HG02588 (cell line): ENCODE results near the gene STK24.
"Not testable (repeated sequence)": the region's sequence is repeated elsewhere in the genome, so short reads cannot be mapped to it uniquely, and the experiment has no call there.

Source experiments
- ATAC-seq: cut with Tn5 transposase; IDR thresholded peaks from one replicate; pipeline ENCODE4 v1.9.1; 2021; ENCODE audit warnings: mild to moderate bottlenecking, moderate library complexity; ENCODE audit not compliant: unreplicated experiment

STK24 gene

DNA sequence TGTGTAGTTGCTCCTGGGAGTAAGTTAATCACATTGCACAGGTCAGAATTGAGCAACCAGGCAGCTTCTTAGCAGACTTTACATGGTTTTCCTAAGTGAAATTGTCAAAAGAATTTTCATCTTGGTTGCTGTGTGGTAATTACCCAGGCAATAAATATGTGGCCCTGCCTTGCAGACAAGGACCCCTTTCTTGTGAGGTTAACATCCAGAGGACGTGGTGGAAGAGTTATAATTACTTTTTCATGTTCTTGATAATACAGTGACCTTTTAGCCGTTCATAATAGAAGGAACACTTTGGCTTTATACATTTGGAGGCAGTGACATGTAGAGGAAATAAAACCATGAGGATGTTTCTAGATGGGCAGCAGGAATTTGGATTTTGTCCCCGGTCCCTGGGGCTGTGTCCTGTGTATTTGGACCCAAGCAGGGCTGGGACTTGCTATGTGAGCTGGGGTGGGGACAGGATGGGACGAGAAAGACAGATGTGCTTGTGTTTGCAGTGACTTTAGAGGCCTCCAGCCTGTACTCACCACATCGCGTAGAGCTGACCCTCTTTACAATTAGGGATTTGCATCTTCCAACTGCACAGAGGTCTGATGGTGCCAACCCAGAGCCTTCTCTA, 156.2 kb downstream of the STK24 start:
- ATAC-seq = no peak

DNA sequence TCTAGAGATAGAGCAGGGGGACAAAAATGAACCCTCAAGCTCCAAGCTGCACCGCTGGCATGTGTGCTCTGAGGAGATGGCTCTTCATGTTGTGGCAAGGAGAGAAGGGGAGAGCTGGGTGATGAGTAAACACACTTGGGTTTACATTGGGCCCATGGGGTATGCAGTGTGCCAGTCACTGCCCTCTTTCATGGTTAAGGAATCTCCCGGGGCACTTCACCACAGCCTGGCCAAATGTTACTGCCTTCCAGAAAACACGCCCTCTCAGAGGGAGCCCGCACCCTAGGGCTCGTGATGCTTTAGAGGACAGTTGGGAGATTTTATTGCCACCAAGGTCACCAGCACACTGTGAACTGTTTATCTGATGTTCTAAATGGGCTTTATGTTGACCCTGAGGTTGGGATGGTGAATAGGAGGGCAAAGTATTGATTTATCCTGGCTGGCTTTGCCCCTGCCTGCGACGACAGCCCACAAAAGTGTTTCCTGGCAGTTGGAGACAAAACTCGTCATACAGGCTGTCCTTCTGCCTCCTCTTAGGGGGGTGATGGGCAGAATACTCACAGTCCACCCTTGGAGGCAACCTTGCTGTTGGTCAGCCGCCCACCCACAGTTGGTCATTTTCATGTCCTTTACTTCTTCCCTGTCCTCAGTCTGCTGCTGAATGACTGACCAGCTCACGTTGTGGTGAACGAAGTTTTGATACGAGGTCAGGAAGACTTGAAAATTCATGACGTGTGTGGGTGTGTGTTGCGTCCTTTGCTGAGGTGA, 156.9 kb downstream of the STK24 start:
- ATAC-seq = no peak

DNA sequence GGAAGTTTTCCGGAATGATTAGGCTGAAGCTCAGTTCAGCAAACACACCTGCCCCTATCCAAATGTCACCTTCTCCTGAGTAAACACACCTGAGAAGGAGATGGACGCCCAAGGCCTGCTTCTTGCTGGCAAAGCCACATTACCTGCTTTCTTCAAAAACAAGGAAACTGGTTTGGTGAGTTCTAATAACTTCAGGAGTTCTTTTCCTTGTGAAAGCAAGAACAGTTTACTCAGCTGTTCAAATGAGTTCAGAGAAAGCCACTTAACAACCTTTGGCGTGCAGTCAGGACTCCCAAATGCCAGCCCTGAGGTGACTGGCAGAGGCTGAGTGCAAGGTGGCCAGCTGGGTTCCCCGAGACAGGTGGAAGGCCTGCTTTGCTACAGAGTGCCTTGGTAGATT, 160.5 kb downstream of the STK24 start:
- no peak for ATAC-seq

DNA sequence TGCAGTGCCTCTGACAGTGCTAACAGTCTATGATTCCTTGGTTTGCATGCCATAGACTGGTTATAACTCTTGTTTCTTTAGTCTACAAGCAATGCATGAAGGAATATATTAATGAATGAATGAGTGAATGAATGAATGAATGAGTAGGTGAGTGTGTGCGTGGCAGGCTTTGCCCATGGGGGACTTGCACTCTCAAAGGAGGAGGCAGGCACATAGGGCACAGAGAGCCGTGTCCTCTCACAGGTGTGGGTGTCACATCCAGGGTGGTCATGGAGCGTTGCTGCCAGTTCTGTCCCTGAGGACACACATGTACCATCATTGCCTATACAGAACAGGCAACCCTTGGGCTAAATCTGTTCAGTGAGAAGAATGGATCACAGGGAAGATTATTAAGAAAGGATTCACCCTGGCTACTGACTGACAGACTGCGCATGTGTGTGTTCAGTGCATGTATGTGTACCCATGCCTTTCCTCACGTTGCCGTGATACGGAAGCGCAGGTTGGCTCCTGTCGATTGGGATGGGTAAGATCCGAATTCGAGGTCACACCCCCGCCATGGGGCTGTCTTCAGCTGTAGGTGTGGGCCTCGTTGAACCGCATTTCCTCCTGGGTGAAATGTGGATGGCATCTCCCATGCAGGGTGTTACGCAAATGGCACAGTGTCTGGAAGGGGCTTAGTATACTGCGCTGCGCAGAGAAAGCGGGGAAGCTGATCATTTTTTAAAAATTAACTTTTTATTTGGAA, 161.4 kb downstream of the STK24 start:
- ATAC-seq = no peak

DNA sequence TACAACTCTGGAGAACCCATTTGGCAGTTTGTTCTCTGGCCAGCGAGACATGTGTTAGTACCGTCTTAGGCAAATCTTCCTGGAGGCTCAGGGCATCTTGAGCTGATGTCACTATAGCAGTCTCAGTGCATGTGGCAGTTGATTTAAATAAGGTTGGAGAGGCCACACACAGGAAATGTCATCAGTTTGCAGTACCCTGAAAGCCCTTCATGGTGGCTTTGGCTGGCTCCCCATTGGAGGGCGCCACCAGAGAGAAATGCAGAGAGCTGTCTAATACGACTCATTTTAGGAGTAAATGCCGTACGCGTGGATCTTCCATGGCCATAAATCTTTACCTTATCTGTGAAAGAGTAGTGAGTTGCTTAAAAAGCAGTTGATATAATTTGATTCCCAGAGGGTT, 163.1 kb downstream of the STK24 start:
- ATAC-seq = no peak

DNA sequence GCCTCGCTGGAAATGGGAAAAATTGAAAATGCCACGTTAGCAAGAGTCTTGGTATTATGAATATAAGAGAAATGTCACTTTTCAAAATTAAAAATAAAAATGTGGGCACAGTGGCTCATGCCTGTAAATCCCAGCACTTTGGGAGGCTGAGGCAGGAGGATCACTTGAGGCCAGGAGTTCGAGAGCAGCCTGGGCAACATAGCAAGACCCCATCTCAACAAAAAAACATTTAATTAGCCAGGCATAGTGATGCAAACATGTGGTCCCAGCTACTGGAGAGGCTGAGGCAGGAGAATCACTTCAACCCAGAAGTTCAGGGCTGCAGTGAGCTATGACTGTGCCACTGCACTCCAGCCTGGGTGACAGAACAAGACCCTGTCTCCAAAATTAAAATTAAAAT, 163.6 kb downstream of the STK24 start:
- ATAC-seq = not testable (repeated sequence)

DNA sequence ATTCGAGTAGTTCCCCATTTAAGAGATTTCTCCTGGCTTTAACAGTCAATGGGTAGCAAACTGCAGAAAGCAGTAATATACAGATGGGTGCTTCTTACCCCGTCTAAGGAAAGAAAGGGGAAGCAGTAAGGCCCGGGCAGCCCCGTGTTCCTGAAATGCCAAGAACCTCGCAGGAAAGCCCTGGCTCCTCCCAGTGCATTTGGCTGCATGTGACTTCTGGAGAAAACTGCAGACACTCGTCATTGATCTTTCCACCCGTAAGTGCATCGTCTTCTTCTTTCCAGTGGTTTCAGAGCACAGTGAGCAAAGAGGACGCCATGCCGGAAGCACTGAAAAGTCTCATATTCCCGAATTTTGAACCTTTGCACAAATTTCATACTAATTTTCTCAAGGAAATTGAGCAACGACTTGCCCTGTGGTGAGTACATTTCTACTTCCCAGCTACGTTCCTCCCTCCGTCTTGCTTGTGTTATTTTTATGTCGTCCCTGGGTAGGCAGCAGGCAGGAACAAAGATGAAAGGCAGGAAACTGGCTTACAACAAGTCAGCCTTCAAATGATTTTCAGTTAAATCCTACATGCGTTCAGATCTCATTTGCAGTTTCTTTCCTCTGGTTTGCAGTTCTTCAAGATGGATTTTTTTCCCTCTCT, 165.2 kb downstream of the STK24 start:
- no peak for ATAC-seq

DNA sequence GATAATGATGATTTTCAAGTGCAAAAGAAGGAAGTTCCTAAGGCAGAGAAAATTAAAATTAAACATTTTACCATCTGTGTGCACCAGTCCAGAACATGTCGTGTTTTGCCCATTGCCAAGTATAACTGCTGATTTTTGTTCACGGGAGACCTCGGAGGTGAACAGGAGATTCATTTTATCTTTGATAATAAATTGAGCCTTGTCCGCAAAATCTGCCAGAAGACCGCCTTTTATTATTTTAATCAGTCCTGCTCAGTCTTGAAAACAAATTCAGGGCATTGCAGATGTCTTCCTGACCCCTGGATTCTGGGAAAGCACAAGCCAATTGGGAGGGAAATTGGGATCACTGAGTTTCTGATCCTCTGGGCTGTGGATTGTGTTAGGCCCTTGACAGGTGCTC, 165.9 kb downstream of the STK24 start:
- ATAC-seq = no peak

DNA sequence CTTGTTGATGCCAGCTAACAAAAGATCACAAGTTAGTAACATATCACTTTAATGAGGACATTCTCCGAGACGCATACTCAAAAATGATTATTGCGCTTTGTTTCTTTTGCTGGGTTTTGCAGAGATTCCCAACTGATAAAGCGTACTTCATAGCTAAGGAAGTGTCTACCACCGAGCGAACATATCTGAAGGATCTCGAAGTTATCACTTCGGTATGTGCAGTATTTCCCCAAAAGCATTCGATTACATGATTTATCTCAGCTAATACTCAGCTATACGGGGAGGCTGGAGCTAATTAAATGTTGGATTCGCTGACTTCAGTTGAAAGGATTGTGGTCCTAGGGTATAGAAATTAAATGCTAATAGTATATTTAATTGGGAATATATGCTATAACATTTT, 166.3 kb downstream of the STK24 start:
- no peak for ATAC-seq

DNA sequence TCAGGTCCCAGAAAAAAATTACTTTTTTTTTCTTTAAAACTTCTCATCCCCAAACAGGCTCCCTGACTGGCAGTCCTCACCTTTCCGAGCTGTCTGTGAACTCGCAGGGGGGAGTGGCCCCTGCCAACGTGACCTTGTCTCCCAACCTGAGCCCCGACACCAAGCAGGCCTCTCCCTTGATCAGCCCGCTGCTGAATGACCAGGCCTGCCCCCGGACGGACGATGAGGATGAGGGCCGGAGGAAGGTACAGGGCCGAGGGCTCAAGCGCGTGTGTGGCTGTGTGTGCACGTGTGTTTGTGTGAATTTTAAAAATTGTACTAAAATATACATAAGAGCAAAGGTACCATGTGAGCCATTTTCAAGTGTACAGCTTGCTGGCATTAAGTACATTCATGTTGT, 167.6 kb downstream of the STK24 start:
- ATAC-seq = no peak

DNA sequence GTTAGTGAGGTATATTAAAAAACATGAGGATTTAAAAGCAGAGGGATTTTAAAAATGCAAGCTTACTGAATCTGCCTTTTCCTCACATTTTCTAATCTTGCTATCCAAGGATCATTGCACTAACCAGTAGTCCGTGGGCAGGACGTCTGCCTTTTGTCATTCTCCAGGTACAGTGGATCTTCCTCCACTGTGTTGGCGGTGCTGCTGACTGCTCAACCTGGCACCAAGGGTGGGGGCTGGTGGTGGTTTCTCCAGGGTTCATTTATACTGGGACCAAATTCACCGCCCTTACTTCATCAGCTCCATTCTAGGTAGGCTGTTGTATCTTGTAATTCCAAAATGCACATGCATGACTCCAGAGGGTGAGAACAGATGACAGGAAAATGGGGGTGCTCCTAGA, 169.3 kb downstream of the STK24 start:
- no peak for ATAC-seq

DNA sequence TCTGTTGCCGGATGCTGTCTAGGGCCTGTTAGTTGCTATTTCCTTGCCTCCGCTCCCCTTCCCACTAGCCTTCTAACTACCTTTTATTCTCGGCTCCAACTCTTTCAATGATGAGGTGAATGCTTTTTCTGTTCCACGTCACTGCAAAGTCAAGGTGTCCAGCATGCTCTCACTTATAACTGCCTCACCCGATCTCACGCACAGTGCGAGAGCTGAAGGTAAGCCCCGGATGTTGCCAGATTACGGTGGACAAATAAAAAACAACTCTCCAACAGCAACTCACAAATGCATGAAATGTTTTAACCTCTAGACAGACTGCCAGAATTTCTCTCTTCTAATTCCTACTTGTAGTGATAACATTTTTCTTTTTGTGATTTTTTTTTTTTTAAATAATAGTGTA, 169.9 kb downstream of the STK24 start:
- ATAC-seq = no peak

DNA sequence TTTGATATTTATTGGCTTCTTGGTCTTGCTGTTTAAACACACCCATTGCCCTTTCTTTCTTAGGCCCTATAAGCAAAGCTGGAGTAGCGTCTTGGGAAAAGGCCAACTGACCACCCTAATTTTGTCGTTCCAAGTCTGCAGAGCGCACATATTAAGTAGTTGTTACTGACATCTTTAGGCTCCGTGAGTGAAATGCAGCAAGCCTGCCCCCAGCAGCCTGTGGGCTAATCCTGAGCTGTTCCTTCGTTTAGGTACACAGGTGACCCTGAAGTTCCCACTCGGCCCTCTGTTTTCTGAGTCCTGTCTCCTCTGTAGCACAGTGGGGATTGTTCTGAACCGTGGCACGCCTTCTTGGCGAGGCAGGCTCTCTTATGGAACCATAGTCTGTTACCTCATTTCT, 170.5 kb downstream of the STK24 start:
- ATAC-seq = no peak

DNA sequence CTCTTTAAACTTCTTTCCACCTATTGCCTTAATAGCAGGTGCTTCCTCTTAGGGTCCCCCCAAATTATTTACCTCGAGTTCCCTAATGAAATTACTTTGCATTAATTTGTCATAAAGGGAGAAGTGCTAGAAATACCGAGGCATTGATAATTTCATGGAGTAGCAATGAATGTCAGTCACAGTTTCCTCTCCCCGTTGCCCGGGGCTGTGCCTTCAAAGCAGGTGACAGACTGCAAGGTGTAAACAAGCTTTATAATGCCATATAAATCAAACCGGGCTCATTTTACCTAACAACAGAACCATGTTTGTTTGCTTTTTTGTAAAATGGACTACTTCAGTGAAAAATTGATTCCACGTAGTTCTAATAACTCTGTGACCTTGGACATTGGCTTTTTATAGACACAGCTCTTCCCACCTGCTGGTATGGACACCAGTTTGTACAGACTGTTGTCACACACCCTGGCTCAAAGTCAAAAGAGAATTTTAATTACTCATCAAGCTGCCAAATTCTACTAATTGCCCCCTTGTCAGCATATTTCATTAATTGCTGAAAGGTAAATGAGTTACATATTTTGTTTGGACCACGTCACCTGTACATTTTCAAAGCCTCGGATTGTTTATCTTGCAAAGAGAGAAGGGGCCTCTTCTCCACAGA, 171.1 kb downstream of the STK24 start:
- ATAC-seq = no peak

DNA sequence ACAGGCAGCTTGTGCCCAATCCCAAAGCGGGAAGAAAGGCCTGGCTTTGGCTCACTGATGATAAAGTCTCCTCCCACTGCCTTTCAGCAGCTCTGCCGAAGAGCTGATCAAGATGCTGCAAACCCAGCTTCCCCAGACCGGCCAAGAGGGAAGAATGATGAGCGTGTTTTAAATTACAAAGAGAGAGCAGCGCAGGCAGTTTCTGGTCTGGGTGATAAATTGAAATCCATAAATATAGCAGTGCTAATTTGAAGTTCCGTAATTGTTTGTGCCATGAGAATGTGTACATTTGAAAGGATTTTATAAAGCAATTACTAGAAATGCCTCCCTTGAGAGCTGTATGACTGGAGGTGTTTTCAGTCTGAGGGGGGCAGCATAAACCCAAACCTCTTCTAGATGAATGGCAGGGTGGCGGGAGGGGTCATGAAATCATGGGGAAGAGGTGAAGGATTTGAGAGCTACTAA, 171.8 kb downstream of the STK24 start:
- ATAC-seq = no peak

DNA sequence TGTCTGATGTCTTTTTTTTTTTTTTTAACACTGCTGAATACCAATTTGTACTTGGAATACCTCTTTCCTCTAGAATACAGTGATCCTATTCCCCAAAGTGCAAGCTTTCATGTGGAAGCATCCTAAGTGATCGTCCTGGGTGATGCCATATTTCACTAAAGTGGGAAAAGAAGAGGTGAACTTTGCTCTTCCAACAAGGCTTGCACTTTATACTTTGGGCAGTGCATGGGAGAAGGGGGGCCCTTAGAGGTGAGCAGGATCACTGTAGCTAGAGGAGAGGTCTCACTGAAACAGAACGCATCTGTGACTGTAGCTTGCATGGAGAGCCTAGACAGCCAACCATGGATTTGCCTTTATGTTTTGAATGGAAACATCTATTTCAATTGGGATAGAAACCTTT, 173.8 kb downstream of the STK24 start:
- ATAC-seq = no peak

DNA sequence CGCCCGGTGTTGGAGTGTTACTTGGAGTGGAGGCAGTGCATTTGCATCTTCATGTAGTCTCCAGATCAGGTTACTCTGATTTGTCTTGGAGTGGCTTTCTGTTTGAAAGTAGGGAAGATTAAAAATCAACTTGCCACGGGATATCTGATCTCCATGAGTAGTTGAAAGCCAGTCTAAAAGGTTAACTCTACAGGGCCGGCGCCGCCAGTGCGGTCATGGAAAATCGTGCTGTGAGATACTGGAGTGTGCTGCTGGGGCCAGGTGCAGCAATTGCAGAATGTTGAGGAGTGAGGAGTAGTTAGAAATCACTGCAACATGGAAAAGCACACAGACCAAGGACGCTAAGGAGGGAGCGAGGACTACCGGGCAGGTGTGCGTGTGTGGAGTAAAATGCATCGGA, 175.0 kb downstream of the STK24 start:
- no peak for ATAC-seq

DNA sequence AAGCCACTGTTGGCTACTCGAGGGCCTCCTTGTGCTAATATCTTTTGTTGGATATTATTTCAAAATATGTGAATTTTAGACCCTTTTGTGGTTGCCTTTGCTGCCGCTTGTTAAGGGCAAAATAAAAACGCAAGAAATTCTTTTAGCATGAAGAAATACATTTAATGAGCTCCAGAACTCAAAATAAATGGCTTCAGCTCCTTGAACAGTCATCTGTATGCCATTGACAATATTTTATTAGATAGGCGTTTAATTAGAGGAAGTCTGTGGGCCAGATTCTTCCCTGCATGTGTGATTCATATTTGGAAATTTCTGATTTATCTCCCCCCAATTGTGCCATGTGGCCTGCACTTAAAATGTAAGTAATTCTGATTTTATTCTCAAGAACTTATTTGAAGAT, 177.2 kb downstream of the STK24 start:
- ATAC-seq = no peak

DNA sequence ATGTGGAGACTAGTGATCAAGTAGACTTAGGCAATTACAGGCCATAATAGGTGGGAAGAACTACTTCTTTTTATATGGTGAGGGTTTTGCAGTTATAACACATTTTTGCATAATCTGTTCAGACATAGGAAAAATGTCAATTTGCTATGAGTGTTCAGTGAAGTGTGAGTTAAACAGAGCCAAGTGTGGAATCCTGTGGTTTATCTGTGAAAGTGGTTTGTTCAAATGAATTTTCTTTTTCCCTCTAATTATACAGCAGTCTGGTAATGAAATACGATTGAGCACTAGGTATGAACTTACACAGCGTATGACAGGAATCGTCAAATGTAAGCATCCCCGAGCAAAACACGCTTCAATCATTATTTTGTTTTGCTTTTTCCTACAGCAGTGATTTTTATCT, 178.3 kb downstream of the STK24 start:
- ATAC-seq = no peak

DNA sequence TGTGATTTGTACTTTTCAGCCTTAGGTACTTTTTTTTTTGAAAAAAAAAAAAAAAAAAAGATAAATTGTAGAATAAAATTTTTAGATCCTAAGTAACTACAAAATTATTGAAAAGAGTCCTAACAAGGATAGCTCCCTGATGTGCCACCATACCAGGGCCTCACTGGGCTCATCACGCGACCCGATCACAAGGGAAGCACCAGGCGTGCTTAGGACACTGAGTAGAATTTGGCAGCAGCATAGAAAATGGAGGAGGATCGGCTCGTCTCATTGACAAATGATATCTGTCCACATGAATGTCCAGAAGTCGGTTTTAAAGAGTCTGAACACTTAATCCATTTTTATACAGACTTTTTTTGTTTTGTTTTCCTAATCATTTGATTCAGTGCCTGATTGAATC, 179.0 kb downstream of the STK24 start:
- no peak for ATAC-seq

DNA sequence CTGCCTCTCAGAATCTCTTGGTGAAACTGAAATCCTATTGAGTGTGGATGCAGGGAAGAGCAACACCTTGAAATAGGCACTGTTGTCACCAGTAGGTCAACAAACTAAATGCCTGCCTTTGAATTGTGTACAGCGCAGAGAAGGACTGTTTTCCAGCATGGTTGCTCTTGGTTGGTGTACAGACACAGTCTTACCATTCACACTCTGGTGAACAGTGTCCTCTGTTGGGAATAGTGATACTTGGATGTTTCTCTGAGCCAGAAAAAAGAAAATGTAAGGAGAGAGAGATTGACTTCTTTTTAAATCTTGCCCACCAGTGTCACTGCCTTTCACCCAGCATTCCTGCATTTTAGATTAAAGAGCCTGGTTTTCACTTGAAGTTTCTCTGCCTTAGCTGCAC, 179.7 kb downstream of the STK24 start:
- ATAC-seq = no peak
